ENCODE data around the gene DMD. TPM values are rescaled to one million over a fixed set of nuclear protein-coding genes. Genes with fewer than 3 reads are reported as not detected.

Gene DMD
- total and polyA plus RNA-seq, 2 of the 8 experiments (the other 6 are each of a cell fraction or from before 2014, with no cell fraction given): 4.8 to 7.4 TPM

- no peak for TF ChIP-seq CTBP2 (IDR thresholded peaks at IDR 0.05; ENCODE audit: borderline replicate concordance, insufficient read depth, insufficient read length, low read length)
- no peak for TF ChIP-seq FOSL1 (IDR thresholded peaks at IDR 0.05; ENCODE audit: insufficient read depth, low read depth, low read length)
- no peak for TF ChIP-seq SP1 (IDR thresholded peaks at IDR 0.05; ENCODE audit: low read depth, low read length)
- no peak for TF ChIP-seq ASH2L (IDR thresholded peaks at IDR 0.05; ENCODE audit: low read length)
- no peak for TF ChIP-seq CHD1 (IDR thresholded peaks at IDR 0.05; ENCODE audit: low read depth, low read length)
- no peak for TF ChIP-seq RFX5 (IDR thresholded peaks at IDR 0.05; ENCODE audit: borderline replicate concordance, low read depth, low read length)
- TF ChIP-seq HDAC2 (IDR thresholded peaks at IDR 0.05; ENCODE audit: borderline replicate concordance in 1 of 2, low read depth in 2 of 2, low read length in 2 of 2): no peak
- no peak for TF ChIP-seq TAF1 (IDR thresholded peaks at IDR 0.05; ENCODE audit: low read depth, low read length)
Measured at GRCh38 chrX:31123335-31123734, 2088.0 kb downstream of the DMD start (continued).

Data from H1 (cell line).